ENCODE measurements around the gene SLC16A11. TPM values are rescaled to one million over a fixed set of nuclear protein-coding genes. Genes with fewer than 3 reads are reported as not detected.
"Not testable (repeated sequence)": the region's sequence is repeated elsewhere in the genome, so short reads cannot be mapped to it uniquely, and the experiment has no call there.

The SLC16A11 gene
- total and polyA plus RNA-seq, 10 of the 15 experiments (the other 5 are each of a cell fraction or from before 2014, with no cell fraction given): 0.11 to 2.7 (median 0.84) TPM

DNA sequence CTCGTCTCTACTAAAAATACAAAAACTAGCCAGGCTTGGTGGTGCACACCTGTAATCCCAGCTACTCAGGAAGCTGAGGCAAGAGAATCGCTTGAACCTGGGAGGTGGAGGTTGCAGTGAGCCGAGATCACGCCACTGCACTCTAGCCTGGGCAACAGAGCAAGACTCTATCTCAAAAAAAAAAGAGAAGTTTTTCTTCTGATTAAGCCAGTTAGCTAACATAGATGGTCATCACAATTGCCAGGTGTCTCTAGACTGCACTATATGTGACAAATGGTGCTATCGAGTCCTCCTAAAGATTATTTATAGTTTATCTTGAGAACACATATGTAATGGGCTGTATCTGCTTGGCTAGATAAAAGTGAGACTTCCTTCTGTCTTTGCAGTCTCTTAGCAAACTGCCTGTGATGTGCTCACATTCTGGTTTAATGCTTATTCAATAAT is 50.3 kb downstream of the SLC16A11 start:
- H2AFZ ChIP-seq (ENCODE audit: control insufficient read depth, low read depth, low read length); H3K9ac ChIP-seq (ENCODE audit: control insufficient read depth, insufficient read depth, low read length); H3K79me2 ChIP-seq (ENCODE audit: control insufficient read depth, insufficient read depth, low read length); H3K27me3 ChIP-seq (replicated peaks in 1 of 2; ENCODE audit: control insufficient read depth in 2 of 2, insufficient read depth in 2 of 2, low read length in 1 of 2); H4K20me1 ChIP-seq (ENCODE audit: control insufficient read depth, insufficient read depth); BruUV-seq (replicated peaks); FAIRE-seq; H3K4me1 ChIP-seq (ENCODE audit: control insufficient read depth, insufficient read depth, low read length); H3K4me3 ChIP-seq; RAD21 ChIA-PET (ENCODE audit: unreplicated experiment); H3K36me3 ChIP-seq (ENCODE audit: control insufficient read depth in 2 of 2, insufficient read depth in 2 of 2, low read length in 1 of 2); H3K9me3 ChIP-seq (replicated peaks; ENCODE audit: control insufficient read depth, insufficient read depth, low read length); DNase-seq (ENCODE audit: low read depth, low spot score); ATAC-seq; H3K4me2 ChIP-seq (ENCODE audit: control insufficient read depth, insufficient read depth); intact Hi-C loops (cut with micrococcal nuclease; ENCODE audit: unreplicated experiment); H3K27ac ChIP-seq (ENCODE audit: control insufficient read depth, insufficient read depth); in situ Hi-C loops (cut with MboI): not testable (repeated sequence)
- ChIA-PET CTCF (interaction anchor here (2.3 kb wide), 1 partner anchor 11 kb away, joined by 9 read pairs; no protein-coding TSS in a partner anchor), SMC1A (ENCODE audit: uncharacterized antibody, unreplicated experiment) (interaction anchor here (0.9 to 1.3 kb wide), 2 partner anchors 9 to 83 kb away, joined by 3 read pairs; no protein-coding TSS in a partner anchor), POLR2A (interaction anchor here (0.6 kb wide), 1 partner anchor 205 kb away, joined by 3 read pairs; no protein-coding TSS in a partner anchor)
- WGBS (ENCODE audit: insufficient coverage, insufficient replicate concordance, low lambda C conversion rate, missing lambda C conversion rate): 68% methylated on average over 5 of the region's 5 CpGs

MicroRNA genes within 50 kb of the gene (microRNA counts, 767-probe panel; counts per million panel counts)
- microRNA hsa-miR-195-5p (1,244 counts per million, percentile 41 among the panel's probes with 10 or more counts), microRNA hsa-miR-497-5p (1,346 counts per million, percentile 48 among the panel's probes with 10 or more counts)

Small RNA genes within 50 kb of the gene (small RNA-seq; reads per million reads assigned to genes)
- not detected for gene AC120057.1

Other genes with a start within 250 kb of the SLC16A11 start
Only the 7 nearest of the 17 such genes appear.
- gene ALOX12, start 48.0 kb downstream of the SLC16A11 start, total RNA-seq (2014; rRNA removed): not detected in 2 replicates
- gene ALOX12, start 48.0 kb downstream of the SLC16A11 start, total RNA-seq (2014; rRNA removed; fragmentation: Illumina TruSeq; extraction: Trizol): not detected in 2 replicates
- not detected in 2 replicates for gene ALOX12, start 48.0 kb downstream of the SLC16A11 start, total RNA-seq (2021)
- not detected in 2 replicates for gene ALOX12, start 48.0 kb downstream of the SLC16A11 start, polyA plus RNA-seq (2011; rRNA removed)
- not detected in 2 replicates for gene ALOX12, start 48.0 kb downstream of the SLC16A11 start, polyA plus RNA-seq (2014; fragmentation: Illumina TruSeq; extraction: Trizol)
- under 1 TPM; 0.23 to 0.51 TPM for gene ALOX12, start 48.0 kb downstream of the SLC16A11 start, polyA plus RNA-seq (2014; fragmentation: Nextera tagmentation; extraction: Ambion mirVana)
- gene ALOX12, start 48.0 kb downstream of the SLC16A11 start, polyA plus RNA-seq (2014; rRNA removed): not detected in 2 replicates
- under 1 TPM; 0.64 to 0.82 TPM for gene ALOX12, start 48.0 kb downstream of the SLC16A11 start, polyA plus RNA-seq (2016; fragmentation: Nextera tagmentation; extraction: Ambion mirVana)
- gene RNASEK, start 31.5 kb downstream of the SLC16A11 start, total RNA-seq (2014; rRNA removed): 247 and 253 TPM in 2 replicates
- 96.6 and 106 TPM in 2 replicates for gene RNASEK, start 31.5 kb downstream of the SLC16A11 start, total RNA-seq (2014; rRNA removed; fragmentation: Illumina TruSeq; extraction: Trizol)
- gene RNASEK, start 31.5 kb downstream of the SLC16A11 start, total RNA-seq (2021): 171 and 175 TPM in 2 replicates
- 54.4 and 97.4 TPM in 2 replicates for gene RNASEK, start 31.5 kb downstream of the SLC16A11 start, polyA plus RNA-seq (2011; rRNA removed)
- 87.0 and 218 TPM in 2 replicates for gene RNASEK, start 31.5 kb downstream of the SLC16A11 start, polyA plus RNA-seq (2014; fragmentation: Illumina TruSeq; extraction: Trizol)
- 100 to 1,000 TPM; 108 to 150 TPM for gene RNASEK, start 31.5 kb downstream of the SLC16A11 start, polyA plus RNA-seq (2014; fragmentation: Nextera tagmentation; extraction: Ambion mirVana)
- gene RNASEK, start 31.5 kb downstream of the SLC16A11 start, polyA plus RNA-seq (2014; rRNA removed): 202 and 223 TPM in 2 replicates
- 100 to 1,000 TPM; 342 to 345 TPM for gene RNASEK, start 31.5 kb downstream of the SLC16A11 start, polyA plus RNA-seq (2016; fragmentation: Nextera tagmentation; extraction: Ambion mirVana)
- gene BCL6B, start 21.0 kb downstream of the SLC16A11 start, total RNA-seq (2014; rRNA removed): 0.06 and 0.22 TPM in 2 replicates
- 0.09 and 0.18 TPM in 2 replicates for gene BCL6B, start 21.0 kb downstream of the SLC16A11 start, total RNA-seq (2014; rRNA removed; fragmentation: Illumina TruSeq; extraction: Trizol)
- 0.56 and 0.85 TPM in 2 replicates for gene BCL6B, start 21.0 kb downstream of the SLC16A11 start, total RNA-seq (2021)
- 0.10 and 0.12 TPM in 2 replicates for gene BCL6B, start 21.0 kb downstream of the SLC16A11 start, polyA plus RNA-seq (2011; rRNA removed)
- gene BCL6B, start 21.0 kb downstream of the SLC16A11 start, polyA plus RNA-seq (2014; fragmentation: Illumina TruSeq; extraction: Trizol): 0.05 and 0.15 TPM in 2 replicates
- gene BCL6B, start 21.0 kb downstream of the SLC16A11 start, polyA plus RNA-seq (2014; fragmentation: Nextera tagmentation; extraction: Ambion mirVana): under 1 TPM; 0.09 to 0.11 TPM
- 0.08 and 0.14 TPM in 2 replicates for gene BCL6B, start 21.0 kb downstream of the SLC16A11 start, polyA plus RNA-seq (2014; rRNA removed)
- gene BCL6B, start 21.0 kb downstream of the SLC16A11 start, polyA plus RNA-seq (2016; fragmentation: Nextera tagmentation; extraction: Ambion mirVana): under 1 TPM in 1 of 2 experiments, not detected in 1; 0.32 TPM
- 2.6 and 2.7 TPM in 2 replicates for gene SLC16A13, start 8.1 kb downstream of the SLC16A11 start, total RNA-seq (2014; rRNA removed)
- 2.1 and 2.3 TPM in 2 replicates for gene SLC16A13, start 8.1 kb downstream of the SLC16A11 start, total RNA-seq (2014; rRNA removed; fragmentation: Illumina TruSeq; extraction: Trizol)
- gene SLC16A13, start 8.1 kb downstream of the SLC16A11 start, total RNA-seq (2021): 11.9 and 12.1 TPM in 2 replicates
- 0.81 and 1.7 TPM in 2 replicates for gene SLC16A13, start 8.1 kb downstream of the SLC16A11 start, polyA plus RNA-seq (2011; rRNA removed)
- gene SLC16A13, start 8.1 kb downstream of the SLC16A11 start, polyA plus RNA-seq (2014; fragmentation: Illumina TruSeq; extraction: Trizol): 2.9 and 4.0 TPM in 2 replicates
- gene SLC16A13, start 8.1 kb downstream of the SLC16A11 start, polyA plus RNA-seq (2014; fragmentation: Nextera tagmentation; extraction: Ambion mirVana): under 1 TPM; 0.34 to 0.46 TPM
- gene SLC16A13, start 8.1 kb downstream of the SLC16A11 start, polyA plus RNA-seq (2014; rRNA removed): 5.6 TPM in 2 replicates
- gene SLC16A13, start 8.1 kb downstream of the SLC16A11 start, polyA plus RNA-seq (2016; fragmentation: Nextera tagmentation; extraction: Ambion mirVana): 1 to 10 TPM; 5.9 to 6.8 TPM
- gene CLEC10A, start 36.2 kb upstream of the SLC16A11 start, total RNA-seq (2014; rRNA removed): not detected in 2 replicates
- gene CLEC10A, start 36.2 kb upstream of the SLC16A11 start, total RNA-seq (2014; rRNA removed; fragmentation: Illumina TruSeq; extraction: Trizol): not detected in 2 replicates
- not detected in 2 replicates for gene CLEC10A, start 36.2 kb upstream of the SLC16A11 start, total RNA-seq (2021)
- gene CLEC10A, start 36.2 kb upstream of the SLC16A11 start, polyA plus RNA-seq (2011; rRNA removed): not detected in 2 replicates
- gene CLEC10A, start 36.2 kb upstream of the SLC16A11 start, polyA plus RNA-seq (2014; fragmentation: Illumina TruSeq; extraction: Trizol): not detected in 2 replicates
- gene CLEC10A, start 36.2 kb upstream of the SLC16A11 start, polyA plus RNA-seq (2014; fragmentation: Nextera tagmentation; extraction: Ambion mirVana): not detected
- gene CLEC10A, start 36.2 kb upstream of the SLC16A11 start, polyA plus RNA-seq (2014; rRNA removed): not detected in 2 replicates
- not detected for gene CLEC10A, start 36.2 kb upstream of the SLC16A11 start, polyA plus RNA-seq (2016; fragmentation: Nextera tagmentation; extraction: Ambion mirVana)
- not detected in 2 replicates for gene ASGR2, start 70.7 kb upstream of the SLC16A11 start, total RNA-seq (2014; rRNA removed)
- not detected in 2 replicates for gene ASGR2, start 70.7 kb upstream of the SLC16A11 start, total RNA-seq (2014; rRNA removed; fragmentation: Illumina TruSeq; extraction: Trizol)
- 0.37 TPM in 1 of 2 replicates, not detected in the other for gene ASGR2, start 70.7 kb upstream of the SLC16A11 start, total RNA-seq (2021)
- gene ASGR2, start 70.7 kb upstream of the SLC16A11 start, polyA plus RNA-seq (2011; rRNA removed): 0.17 TPM in 1 of 2 replicates, not detected in the other
- not detected in 2 replicates for gene ASGR2, start 70.7 kb upstream of the SLC16A11 start, polyA plus RNA-seq (2014; fragmentation: Illumina TruSeq; extraction: Trizol)
- gene ASGR2, start 70.7 kb upstream of the SLC16A11 start, polyA plus RNA-seq (2014; fragmentation: Nextera tagmentation; extraction: Ambion mirVana): not detected
- not detected in 2 replicates for gene ASGR2, start 70.7 kb upstream of the SLC16A11 start, polyA plus RNA-seq (2014; rRNA removed)
- gene ASGR2, start 70.7 kb upstream of the SLC16A11 start, polyA plus RNA-seq (2016; fragmentation: Nextera tagmentation; extraction: Ambion mirVana): not detected
- 0.34 TPM in 1 of 2 replicates, not detected in the other for gene ASGR1, start 135.3 kb upstream of the SLC16A11 start, total RNA-seq (2014; rRNA removed)
- not detected in 2 replicates for gene ASGR1, start 135.3 kb upstream of the SLC16A11 start, total RNA-seq (2014; rRNA removed; fragmentation: Illumina TruSeq; extraction: Trizol)
- 0.43 TPM in 1 of 2 replicates, not detected in the other for gene ASGR1, start 135.3 kb upstream of the SLC16A11 start, total RNA-seq (2021)
- gene ASGR1, start 135.3 kb upstream of the SLC16A11 start, polyA plus RNA-seq (2011; rRNA removed): 0.16 TPM in 1 of 2 replicates, not detected in the other
- gene ASGR1, start 135.3 kb upstream of the SLC16A11 start, polyA plus RNA-seq (2014; fragmentation: Illumina TruSeq; extraction: Trizol): 0.12 TPM in 1 of 2 replicates, not detected in the other
- gene ASGR1, start 135.3 kb upstream of the SLC16A11 start, polyA plus RNA-seq (2014; fragmentation: Nextera tagmentation; extraction: Ambion mirVana): not detected
- gene ASGR1, start 135.3 kb upstream of the SLC16A11 start, polyA plus RNA-seq (2014; rRNA removed): 0.06 TPM in 1 of 2 replicates, not detected in the other
- gene ASGR1, start 135.3 kb upstream of the SLC16A11 start, polyA plus RNA-seq (2016; fragmentation: Nextera tagmentation; extraction: Ambion mirVana): not detected

All from GM12878 (cell line).